CD4-positive, alpha-beta T cell (primary cell): ENCODE data around the gene PTPRN2. TPM values are rescaled to one million over a fixed set of nuclear protein-coding genes. Genes with fewer than 3 reads are reported as not detected.

Experiments used
- ATAC-seq: fragments of 200-7000 bp; cut with Tn5 transposase; one replicate; pipeline ENCODE4 v1.10.0; 2022; ENCODE audit warnings: mild to moderate bottlenecking; ENCODE audit not compliant: poor library complexity
- CTCF ChIA-PET: fragments of 350-600 bp; sonication (Branson Sonifier 250); formaldehyde crosslinking; loops from one replicate; lab custom pipeline; 2021; ENCODE audit warnings: antibody characterized with exemption, inconsistent platforms; lab: Charles Lee
- POLR2A ChIA-PET: fragments of 350-600 bp; sonication (Branson Sonifier 250); formaldehyde crosslinking; loops from one replicate; lab custom pipeline; 2021; ENCODE audit warnings: antibody characterized with exemption, inconsistent platforms; lab: Charles Lee
- DNase-seq, 14 experiments: peaks; one replicate each; pipeline ENCODE4 v3.0.0-alpha.2; 2013 to 2020; ENCODE audit warnings: mixed read lengths in 2 of 14
- H3K27ac ChIP-seq, 2 donors: one replicate each; pipeline versions ENCODE4 v1.5.1 to v1.7.0; 2013; ENCODE audit warnings: low read length in 2 of 2, low read depth in 1 of 2, mild to moderate bottlenecking in 1 of 2
- H3K27me3 ChIP-seq, 2 experiments: 1 replicate in 1 of 2; 2 replicates in 1 of 2; pipeline versions ENCODE4 v1.6.1 to v1.7.0; 2013; ENCODE audit warnings: low read length in 2 of 2, control low read depth in 1 of 2, mild to moderate bottlenecking in 1 of 2, moderate library complexity in 1 of 2; ENCODE audit not compliant: insufficient read depth in 2 of 2, control insufficient read depth in 1 of 2
- H3K36me3 ChIP-seq: one replicate; pipeline ENCODE4 v1.6.1; 2013; ENCODE audit warnings: low read length, control low read depth; ENCODE audit not compliant: insufficient read depth
- H3K4me1 ChIP-seq: one replicate; pipeline ENCODE4 v1.6.1; 2013; ENCODE audit warnings: low read length, control low read depth; ENCODE audit not compliant: insufficient read depth
- H3K4me3 ChIP-seq: one replicate; pipeline ENCODE4 v1.5.1; 2013; ENCODE audit warnings: mild to moderate bottlenecking, low read length, moderate library complexity
- H3K9me3 ChIP-seq, 2 experiments: 1 replicate in 1 of 2; 2 replicates in 1 of 2; pipeline versions ENCODE4 v1.6.1 to v1.7.0; 2013; ENCODE audit warnings: low read length in 2 of 2, mild to moderate bottlenecking in 2 of 2, control low read depth in 1 of 2, moderate library complexity in 1 of 2; ENCODE audit not compliant: control insufficient read depth in 1 of 2, insufficient read depth in 1 of 2
- H3K27ac Mint-ChIP-seq: one replicate; pipeline ENCODE4 v1.8.0; 2020; ENCODE audit warnings: mixed read lengths
- H3K27me3 Mint-ChIP-seq: one replicate; pipeline ENCODE4 v1.8.0; 2021; ENCODE audit warnings: mixed read lengths
- H3K36me3 Mint-ChIP-seq: one replicate; pipeline ENCODE4 v1.8.0; 2021; ENCODE audit warnings: low read depth, mixed read lengths
- H3K4me1 Mint-ChIP-seq: one replicate; pipeline ENCODE4 v1.8.0; 2021; ENCODE audit warnings: low read depth, mixed read lengths
- H3K4me3 Mint-ChIP-seq: one replicate; pipeline ENCODE4 v1.8.0; 2020; ENCODE audit warnings: mild to moderate bottlenecking, mixed read lengths
- H3K9me3 Mint-ChIP-seq: one replicate; pipeline ENCODE4 v1.8.0; 2020; ENCODE audit warnings: mixed read lengths
- CTCF ChIP-seq: fragments of 200-600 bp; IDR thresholded peaks from one replicate; pipeline ENCODE4 v1.8.0; 2022; ENCODE audit warnings: antibody characterized with exemption, mild to moderate bottlenecking
- intact Hi-C, 2 experiments: fragments of 100-400 bp; cut with DNase I in 1 of 2; cut with micrococcal nuclease in 1 of 2; formaldehyde crosslinking; loops; one replicate each; pipeline versions ENCODE4 v1.15.1 to v1.9.0; 2023 to 2025; cut with DNase I, micrococcal nuclease
- total RNA-seq, 174 experiments: library from RNA in 2 of 174; stranded (reverse) in 2 of 174; gene quantifications; one replicate each; pipeline ENCODE4 v1.2.3 and lab custom pipeline; 2021 to 2026

Gene PTPRN2
- total RNA-seq, 2 experiments from 2014 or later: 0.34 to 0.44 TPM

- H3K9me3 Mint-ChIP-seq: no peaks in the 10 kb centered on the region
- CTCF ChIA-PET: no interaction called here
- Histone ChIP-seq H3K36me3 (no peaks in the 10 kb centered on the region), H3K9me3 (peaks cover 0 to 18% of the 10 kb centered on the region in 2 experiments), H3K27ac (no peak overlapping the region), H3K27me3 (no peaks in the 10 kb centered on the region), H3K4me1 (no peaks in the 10 kb centered on the region), H3K4me3 (no peak overlapping the region)
- intact Hi-C loops: no loop called here
- POLR2A ChIA-PET: no interaction called here
- no peak for ATAC-seq
- no peak for TF ChIP-seq CTCF
- H3K36me3 Mint-ChIP-seq: no peaks in the 10 kb centered on the region
- no peak overlapping the region for H3K4me3 Mint-ChIP-seq
- H3K4me1 Mint-ChIP-seq: no peaks in the 10 kb centered on the region
- H3K27me3 Mint-ChIP-seq: no peaks in the 10 kb centered on the region
- H3K27ac Mint-ChIP-seq: no peak overlapping the region
- DNase-seq: no peak
Observed at GRCh38 chr7:158487631-158488151, 99.9 kb downstream of the PTPRN2 start.

DNA sequence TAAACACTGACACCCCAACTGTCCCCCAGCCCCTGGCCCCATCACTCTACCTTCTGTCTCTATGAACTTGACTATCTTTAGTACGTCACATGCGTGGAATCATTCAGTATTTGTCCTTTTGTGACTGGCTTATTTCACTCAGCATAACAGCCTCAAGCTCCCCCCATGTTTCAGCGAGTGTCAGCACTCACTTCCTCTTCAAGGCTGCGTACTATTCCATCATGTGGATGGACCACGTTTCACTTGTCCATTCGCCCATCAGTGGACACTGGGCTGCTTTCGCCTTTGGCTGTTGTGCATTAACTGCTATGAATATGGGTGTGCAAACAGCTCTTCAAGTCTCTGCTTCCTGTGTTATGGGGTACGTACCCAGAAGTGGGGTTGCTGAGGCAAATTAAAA is 100.7 kb downstream of the PTPRN2 start:
- no peak overlapping the region for H3K27ac ChIP-seq
- ChIA-PET POLR2A (no interaction called here), CTCF (no interaction called here)
- no peak overlapping the region for H3K4me3 ChIP-seq
- H3K4me3 Mint-ChIP-seq: no peak overlapping the region
- H3K9me3 Mint-ChIP-seq: no peaks in the 10 kb centered on the region
- H3K9me3 ChIP-seq: peaks cover 0 to 18% of the 10 kb centered on the region in 2 experiments
- H3K27me3 ChIP-seq: no peaks in the 10 kb centered on the region
- no peaks in the 10 kb centered on the region for H3K36me3 ChIP-seq
- DNase-seq: no peak
- intact Hi-C loops: no loop called here
- no peaks in the 10 kb centered on the region for H3K27me3 Mint-ChIP-seq
- no peak for TF ChIP-seq CTCF
- no peak overlapping the region for H3K27ac Mint-ChIP-seq
- H3K4me1 Mint-ChIP-seq: no peaks in the 10 kb centered on the region
- H3K4me1 ChIP-seq: no peaks in the 10 kb centered on the region
- ATAC-seq: no peak
- no peaks in the 10 kb centered on the region for H3K36me3 Mint-ChIP-seq

- no peak for DNase-seq
- no peaks in the 10 kb centered on the region for H3K4me1 ChIP-seq
- CTCF ChIA-PET: no interaction called here
- Mint-ChIP-seq H3K4me1 (no peaks in the 10 kb centered on the region), H3K4me3 (no peak overlapping the region), H3K27ac (no peak overlapping the region), H3K27me3 (no peaks in the 10 kb centered on the region), H3K36me3 (no peaks in the 10 kb centered on the region), H3K9me3 (no peaks in the 10 kb centered on the region)
- no peak overlapping the region for H3K27ac ChIP-seq
- H3K36me3 ChIP-seq: no peaks in the 10 kb centered on the region
- POLR2A ChIA-PET: no interaction called here
- no peak overlapping the region for H3K4me3 ChIP-seq
- peaks cover 0 to 4% of the 10 kb centered on the region in 2 experiments for H3K9me3 ChIP-seq
- ATAC-seq: no peak
- no peak for TF ChIP-seq CTCF
- intact Hi-C loops: no loop called here
- H3K27me3 ChIP-seq: no peaks in the 10 kb centered on the region
Observed at GRCh38 chr7:158484801-158485531, 102.7 kb downstream of the PTPRN2 start.
